Measurements from ENCODE around the gene STAM. TPM values are rescaled to one million over a fixed set of nuclear protein-coding genes. Genes with fewer than 3 reads are reported as not detected.
"Not testable (repeated sequence)": the region's sequence is repeated elsewhere in the genome, so short reads cannot be mapped to it uniquely, and the experiment has no call there.

STAM gene
- total RNA-seq, 1 donor from 2014 or later, result 5.9 TPM

GRCh38 chr10:17722317-17723014 lies 78.5 kb downstream of the STAM start:
- not testable (repeated sequence) for ATAC-seq; DNase-seq (ENCODE audit: low spot score)

DNA sequence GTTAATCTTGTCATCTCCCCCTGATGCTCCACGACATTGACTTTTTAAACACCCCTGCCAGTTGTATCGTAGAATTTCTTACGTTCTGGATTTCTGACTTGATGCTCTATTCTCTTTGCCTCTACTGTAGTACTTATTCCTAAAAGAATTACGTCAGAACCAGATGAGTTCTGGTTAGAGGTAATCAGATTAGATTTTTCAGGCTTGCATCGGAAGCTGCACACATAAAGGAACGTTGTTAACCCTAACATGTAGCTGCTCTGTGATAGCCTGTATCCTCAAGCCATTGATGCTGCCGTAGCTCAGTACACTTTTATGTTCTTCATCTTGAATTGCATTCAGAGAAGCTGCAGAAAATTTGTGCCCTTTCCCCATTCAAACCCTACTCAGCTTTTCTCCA lies 81.8 kb downstream of the STAM start:
- ATAC-seq (no peak), DNase-seq (ENCODE audit: low spot score) (no peak)

- DNase-seq (ENCODE audit: low spot score) (no peak), ATAC-seq (no peak)
Measured at GRCh38 chr10:17729630-17730029, 85.7 kb downstream of the STAM start.

GRCh38 chr10:17730667-17731066 lies 86.7 kb downstream of the STAM start:
- ATAC-seq (no peak), DNase-seq (ENCODE audit: low spot score) (no peak)

- DNase-seq (ENCODE audit: low spot score) (no peak), ATAC-seq (no peak)
Measured at GRCh38 chr10:17731331-17732020, 87.5 kb downstream of the STAM start.

DNA sequence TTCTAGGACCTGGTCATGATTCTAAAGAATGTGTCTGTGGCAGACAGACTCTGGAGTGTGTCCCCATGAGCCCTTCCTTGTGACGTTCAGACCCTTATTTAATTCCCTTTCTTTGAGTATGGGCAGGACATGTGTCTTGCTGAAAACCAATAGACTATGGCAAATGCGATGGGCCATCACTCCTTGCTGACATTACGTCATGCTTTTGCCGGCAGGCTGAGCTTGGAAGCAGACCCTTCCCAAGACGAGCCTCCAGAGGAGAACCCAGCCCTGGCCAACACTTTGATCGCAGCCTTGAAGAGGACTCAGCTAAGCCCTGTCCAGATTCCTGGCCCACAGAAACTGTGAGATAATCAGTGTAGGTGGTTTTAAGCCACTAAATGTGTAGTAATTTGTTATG lies 89.7 kb downstream of the STAM start:
- DNase-seq (ENCODE audit: low spot score), result no peak
- no peak for ATAC-seq

GRCh38 chr10:17734432-17735080 lies 90.6 kb downstream of the STAM start:
- no peak for DNase-seq (ENCODE audit: low spot score)
- no peak for ATAC-seq

- DNase-seq (ENCODE audit: low spot score), result no peak
- peak; percentile 49 for ATAC-seq
Measured at GRCh38 chr10:17735166-17735941, 91.4 kb downstream of the STAM start.

DNA sequence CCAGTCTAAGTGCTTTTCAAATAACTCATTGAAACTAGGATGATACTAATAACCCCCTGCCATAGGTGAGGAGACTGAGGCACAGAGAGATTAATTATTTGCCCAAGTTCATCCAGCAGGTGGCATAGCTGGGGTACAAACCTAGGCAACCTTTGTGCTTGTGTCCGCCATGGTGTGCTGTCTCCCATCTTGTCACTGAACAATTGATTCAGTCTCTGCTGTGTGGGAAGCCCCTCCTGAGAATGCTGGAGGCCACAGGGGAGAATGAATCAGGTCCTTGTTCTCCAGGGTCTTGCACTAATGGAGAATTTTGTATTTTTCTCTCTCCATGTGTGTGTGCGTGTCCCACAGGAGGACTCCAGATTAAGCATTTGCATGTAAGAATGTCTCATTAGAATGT lies 92.3 kb downstream of the STAM start:
- ATAC-seq (no peak), DNase-seq (ENCODE audit: low spot score) (no peak)

GRCh38 chr10:17737027-17737965 lies 93.3 kb downstream of the STAM start:
- ATAC-seq (peak; percentile 72), DNase-seq (ENCODE audit: low spot score) (no peak)

DNA sequence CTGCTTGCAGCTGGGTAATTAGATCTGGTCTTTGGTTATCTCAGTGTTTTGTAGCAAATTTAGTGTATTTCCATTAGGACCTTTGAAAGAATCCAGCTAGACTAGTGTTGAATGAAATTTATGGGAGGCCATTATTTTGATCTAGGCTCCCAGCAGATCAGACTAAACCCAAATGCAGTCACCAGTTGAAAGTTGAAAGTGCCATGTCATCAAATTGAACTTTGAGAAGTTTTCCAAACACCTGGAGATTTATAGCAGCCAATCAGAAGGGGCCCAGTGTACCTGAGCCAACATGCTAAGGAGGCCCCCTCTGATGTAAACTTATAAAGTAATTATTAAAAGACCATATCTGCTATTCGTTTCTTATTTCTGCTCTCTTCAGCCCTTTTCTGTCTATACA lies 96.7 kb downstream of the STAM start:
- ATAC-seq (no peak), DNase-seq (ENCODE audit: low spot score) (no peak)

DNA sequence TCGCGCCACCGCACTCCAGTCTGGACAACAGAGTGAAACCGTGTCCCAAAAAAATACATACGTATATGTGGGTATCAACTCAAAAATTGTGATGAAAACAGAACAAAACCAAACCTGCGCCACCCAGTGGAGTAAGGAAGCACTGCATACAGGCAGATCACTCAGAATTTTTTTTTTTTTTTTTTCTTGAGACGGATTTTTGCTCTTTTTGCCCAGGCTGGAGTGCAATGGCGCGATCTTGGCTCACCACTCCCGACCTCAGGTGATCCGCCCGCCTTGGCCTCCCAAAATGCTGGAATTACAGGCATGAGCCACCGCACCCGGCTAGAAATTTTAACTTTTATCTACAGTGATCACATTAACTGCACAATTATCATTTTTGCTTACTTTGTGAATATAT lies 99.0 kb downstream of the STAM start:
- peak; percentile 75 for ATAC-seq
- DNase-seq (ENCODE audit: low spot score), result peak; percentile 56

GRCh38 chr10:17743437-17743836 lies 99.5 kb downstream of the STAM start:
- ATAC-seq (no peak), DNase-seq (ENCODE audit: low spot score) (no peak)

GRCh38 chr10:17744341-17744861 lies 100.5 kb downstream of the STAM start:
- DNase-seq (ENCODE audit: low spot score) (no peak), ATAC-seq (peak; percentile 51)

DNA sequence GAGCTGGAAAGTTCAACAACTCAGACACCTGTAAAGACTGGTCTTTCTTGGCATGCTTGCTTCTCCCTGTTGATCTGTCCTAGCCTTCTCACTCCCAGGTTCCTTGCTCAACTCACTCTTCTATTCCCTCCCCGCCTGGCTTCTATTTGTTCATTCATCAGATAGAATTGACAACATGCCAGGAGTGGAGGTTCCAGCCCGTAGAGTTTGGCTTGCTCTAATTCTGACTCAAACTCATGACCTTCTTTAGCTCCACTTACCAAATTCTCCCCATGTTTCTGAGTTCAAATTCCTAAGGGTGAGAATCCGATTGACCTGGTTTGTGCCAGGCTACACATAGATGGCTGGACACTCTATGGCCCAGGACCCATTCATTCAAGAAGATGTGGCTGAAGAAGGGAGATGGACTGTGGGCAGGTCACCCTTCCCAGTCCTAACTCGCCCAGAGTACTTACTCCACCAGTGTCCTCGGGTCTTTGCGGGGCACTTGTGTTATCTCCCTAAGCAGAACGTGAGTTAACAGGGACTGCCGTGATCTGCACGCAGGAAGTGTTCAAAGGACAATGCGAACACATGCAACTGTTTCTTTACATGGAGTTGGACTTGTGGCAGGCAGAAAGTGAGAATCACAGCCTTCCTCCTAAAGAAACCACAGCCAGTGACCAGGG lies 104.1 kb downstream of the STAM start:
- no peak for DNase-seq (ENCODE audit: low spot score)
- peak; percentile 78 for ATAC-seq

DNA sequence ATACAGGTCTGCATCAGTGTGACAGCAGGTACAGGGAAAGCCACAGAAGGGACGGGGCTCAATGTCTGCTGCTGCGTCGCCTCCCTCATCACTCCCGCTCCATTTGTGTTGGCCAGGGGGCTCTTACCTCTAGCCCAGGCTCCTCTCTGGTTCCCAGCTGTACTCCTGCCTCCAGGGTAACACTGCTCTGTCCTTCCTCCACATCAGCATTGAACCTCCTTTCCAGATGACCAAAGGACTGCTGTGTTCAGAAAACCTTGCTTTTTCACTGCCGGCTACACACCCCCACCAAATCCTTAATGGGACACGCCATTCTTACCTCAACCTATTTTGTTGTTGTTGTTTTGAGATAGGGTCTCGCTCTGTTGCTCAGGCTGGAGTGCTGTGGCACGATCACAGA lies 105.9 kb downstream of the STAM start:
- no peak for ATAC-seq

DNA sequence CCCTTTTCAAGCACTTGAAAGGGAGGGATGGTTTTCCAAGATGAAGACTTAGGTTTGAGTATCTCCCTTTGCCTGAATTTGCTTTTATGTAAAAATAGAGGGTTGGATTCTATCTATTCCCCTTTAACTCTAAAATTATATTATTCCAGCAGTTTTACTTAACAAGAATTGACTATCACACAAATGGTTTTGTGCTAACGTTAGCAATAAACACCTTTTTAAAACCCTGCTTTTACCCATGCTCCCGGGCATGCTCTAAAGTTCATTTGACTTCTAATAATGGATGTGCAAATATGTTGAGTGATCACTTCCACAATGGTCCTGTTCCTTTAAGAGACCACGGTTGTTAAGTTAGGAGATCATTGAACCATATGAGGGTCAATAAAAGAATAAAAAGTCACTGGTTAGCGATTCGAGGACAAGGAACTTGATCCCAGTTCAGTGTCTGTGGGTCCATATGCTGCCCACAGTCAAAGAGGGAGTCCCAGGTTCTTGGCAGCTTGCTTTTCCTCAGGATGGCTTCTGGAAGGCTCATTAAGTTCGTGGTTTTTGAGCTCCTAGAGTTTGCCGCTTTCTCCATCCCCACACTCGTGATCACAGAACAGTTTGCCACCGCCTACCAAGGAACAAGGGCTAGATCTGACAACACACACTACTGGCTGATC lies 108.0 kb downstream of the STAM start, which contains the start of gene TMEM236:
TMEM236 (plus strand) TSS at position 421 of the 665 bp plus-strand sequence; CDS start at position 516, 95 bp downstream.
- no peak for ATAC-seq
- DNase-seq (ENCODE audit: low spot score), result no peak

More for the DNA sequence above, 105.9 kb downstream of the STAM start:
- DNase-seq (ENCODE audit: low spot score), result no peak

- ATAC-seq (peak; percentile 81), DNase-seq (ENCODE audit: low spot score) (no peak)
Measured at GRCh38 chr10:17756557-17757217, 112.7 kb downstream of the STAM start.

Data from left lobe of liver (tissue), 2 donors.